GM18502 (cell line): Measurements from ENCODE around the gene FRMD3.
"Not testable (repeated sequence)": the region's sequence is repeated elsewhere in the genome, so short reads cannot be mapped to it uniquely, and the experiment has no call there.

Source experiments
- ATAC-seq: cut with Tn5 transposase; IDR thresholded peaks from one replicate; pipeline ENCODE4 v1.9.1; 2021; ENCODE audit warnings: mild to moderate bottlenecking; ENCODE audit not compliant: unreplicated experiment, poor library complexity

Gene FRMD3

DNA sequence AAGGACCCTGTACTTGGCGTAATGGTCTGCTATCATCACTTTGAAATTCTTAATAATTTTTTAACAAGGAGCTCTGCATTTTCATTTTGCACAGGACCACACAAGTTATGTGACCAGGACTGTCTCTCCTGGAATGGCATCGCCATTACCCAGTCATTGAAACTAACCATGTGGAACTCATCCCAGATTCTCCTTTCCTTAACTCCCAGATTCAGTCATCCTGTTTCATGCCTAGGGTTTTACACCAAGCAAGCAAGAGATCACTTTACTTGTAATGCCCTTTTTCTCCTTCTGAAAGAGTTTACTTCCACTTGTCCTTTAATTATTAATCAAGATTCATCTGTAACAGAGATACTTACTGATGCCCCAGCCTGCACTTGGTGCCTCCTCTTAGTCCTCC, 12.0 kb downstream of the FRMD3 start:
- ATAC-seq: no peak

DNA sequence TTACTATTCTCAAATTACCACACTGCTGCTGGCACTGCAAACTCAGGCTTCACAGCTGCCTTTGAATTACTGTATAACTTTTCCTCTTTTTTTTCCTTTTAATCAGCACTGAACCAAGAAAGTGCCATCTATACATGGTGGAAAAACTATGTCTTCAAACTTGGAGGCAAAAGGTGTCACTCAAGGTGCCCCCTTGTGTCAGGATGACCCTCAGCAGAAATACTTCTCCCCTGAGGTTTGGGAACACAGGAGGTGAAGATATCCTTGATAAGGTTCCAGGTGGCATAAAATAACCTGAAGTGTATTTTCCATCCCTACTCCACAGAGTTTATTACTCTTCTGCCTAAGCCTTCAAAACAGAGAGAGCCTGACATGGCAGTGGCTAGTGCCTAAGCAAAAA, 14.5 kb downstream of the FRMD3 start:
- no peak for ATAC-seq

DNA sequence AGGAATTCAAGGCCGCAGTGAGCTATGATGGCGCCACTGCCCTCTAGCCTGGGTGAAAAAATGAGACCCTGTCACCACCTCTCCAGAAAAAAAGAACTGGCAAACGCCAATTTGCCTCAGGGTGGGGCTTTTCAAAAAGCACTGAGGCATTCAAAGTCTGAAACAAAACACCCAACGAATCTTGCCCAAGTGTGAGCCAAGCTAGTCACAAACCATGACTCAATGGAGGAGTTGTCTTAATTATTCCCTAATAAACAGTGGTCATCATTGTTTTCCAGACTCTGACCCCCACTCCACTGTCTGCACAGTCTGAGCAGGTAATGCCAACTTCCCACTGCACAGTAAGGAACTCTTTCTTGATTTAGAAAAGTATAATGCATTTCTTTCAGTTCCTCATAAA, 16.8 kb downstream of the FRMD3 start:
- ATAC-seq: no peak

DNA sequence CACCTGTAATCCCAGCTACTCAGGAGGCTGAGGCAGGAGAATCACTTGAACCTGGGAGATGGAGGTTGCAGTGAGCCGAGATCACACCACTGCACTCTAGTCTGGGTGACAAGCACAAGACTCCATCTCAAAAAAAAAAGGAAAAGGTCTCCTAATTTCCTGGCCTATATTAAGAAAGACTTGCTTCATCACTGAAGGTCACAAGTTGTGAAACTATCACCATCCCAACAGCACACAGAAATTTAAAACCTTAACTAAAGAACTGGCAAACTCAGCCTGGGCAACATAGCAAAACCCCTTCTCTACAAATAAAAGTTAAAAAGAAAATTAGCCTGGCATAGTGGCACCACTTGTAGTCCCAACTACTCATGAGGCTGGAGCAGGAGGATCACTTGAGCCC, 17.2 kb downstream of the FRMD3 start:
- ATAC-seq: no peak

DNA sequence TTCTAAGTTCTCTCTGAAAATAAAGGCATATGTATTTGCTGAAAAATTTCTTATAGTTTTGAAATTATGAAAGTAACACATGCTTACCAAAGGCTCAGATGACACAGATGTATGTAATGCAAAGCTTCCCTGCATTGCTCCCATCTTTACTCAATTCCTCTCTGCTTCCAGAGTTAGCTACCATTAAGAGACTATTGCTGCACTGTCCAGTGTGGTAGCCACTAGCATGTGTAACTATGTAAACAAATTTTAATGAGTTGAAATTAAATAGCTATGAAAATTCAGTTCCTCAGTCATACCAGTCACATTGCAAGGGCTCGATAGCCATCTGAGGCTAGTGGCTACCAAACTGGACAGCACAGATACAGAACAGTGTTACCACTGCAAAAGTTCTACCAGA, 17.9 kb downstream of the FRMD3 start:
- ATAC-seq: no peak

DNA sequence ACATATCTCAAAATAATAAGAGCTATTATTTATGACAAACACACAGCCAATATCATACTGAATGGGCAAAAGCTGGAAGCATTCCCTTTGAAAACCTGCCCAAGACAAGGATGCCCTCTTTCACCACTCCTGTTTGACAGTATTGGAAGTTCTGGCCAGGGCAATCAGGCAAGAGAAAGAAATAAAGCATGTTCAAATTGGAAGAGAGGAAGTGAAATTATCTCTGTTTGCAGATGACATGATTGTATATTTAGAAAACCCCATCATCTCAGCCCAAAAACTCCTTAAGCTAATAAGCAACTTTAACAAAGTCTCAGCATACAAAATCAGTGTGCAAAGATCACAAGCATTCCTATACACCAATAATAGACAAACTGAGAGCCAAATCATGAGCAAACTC, 20.2 kb downstream of the FRMD3 start:
- ATAC-seq: not testable (repeated sequence)

DNA sequence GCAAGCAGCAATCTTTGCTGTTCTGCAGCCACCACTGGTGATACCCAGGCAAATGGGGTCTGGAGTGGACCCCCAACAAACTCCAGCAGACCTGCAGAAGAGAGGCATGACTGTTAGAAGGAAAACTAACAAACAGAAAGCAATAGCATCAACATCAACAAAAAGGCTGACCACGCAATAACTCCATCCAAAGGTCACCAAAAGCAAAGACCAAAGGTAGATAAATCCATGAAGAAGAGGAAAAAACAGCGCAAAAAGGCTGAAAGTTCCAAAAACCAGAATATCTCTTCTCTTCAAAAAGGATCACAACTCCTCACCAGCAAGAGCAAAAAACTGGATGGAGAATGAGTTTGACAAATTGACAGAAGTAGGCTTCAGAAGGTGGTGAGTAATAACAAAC, 23.4 kb downstream of the FRMD3 start:
- ATAC-seq: no peak

DNA sequence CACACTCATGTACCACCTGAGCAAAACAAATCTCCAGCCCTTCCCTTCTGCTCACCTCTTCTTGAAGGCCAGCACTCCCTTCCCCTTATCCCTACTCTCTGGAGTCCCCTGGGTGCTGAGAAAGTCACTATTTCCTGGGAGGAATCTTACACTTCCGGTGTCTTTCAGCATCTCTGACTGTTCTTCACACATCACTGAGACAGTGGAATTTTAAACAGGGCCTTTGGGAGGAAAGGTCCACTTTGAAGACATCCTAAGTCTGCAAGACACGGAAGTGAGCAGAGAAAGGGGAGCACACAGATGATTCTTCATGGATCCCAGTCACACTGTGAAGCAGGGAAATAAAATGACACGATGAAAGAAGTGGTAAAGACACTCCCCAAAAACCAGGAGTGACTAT, 25.6 kb downstream of the FRMD3 start:
- no peak for ATAC-seq

DNA sequence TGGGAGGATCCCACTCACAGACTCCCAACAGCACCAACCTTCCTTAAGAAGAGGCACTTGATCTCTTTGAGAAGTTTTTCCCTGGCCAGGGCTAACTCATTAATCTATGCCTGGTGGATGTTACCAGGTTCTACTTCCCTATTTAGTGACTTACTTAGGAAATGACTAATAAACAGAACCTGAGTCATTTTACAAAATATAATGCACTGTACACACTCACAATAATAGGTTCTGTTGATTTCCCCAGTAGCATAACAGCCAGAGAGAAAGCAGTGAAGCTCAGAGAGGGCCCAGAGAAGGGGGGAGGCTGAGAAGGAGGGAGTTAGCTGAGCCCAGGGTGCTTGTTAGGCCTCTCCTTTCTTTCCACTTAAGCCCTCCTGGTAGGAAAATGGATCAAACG, 27.1 kb downstream of the FRMD3 start:
- ATAC-seq: peak; percentile 99

DNA sequence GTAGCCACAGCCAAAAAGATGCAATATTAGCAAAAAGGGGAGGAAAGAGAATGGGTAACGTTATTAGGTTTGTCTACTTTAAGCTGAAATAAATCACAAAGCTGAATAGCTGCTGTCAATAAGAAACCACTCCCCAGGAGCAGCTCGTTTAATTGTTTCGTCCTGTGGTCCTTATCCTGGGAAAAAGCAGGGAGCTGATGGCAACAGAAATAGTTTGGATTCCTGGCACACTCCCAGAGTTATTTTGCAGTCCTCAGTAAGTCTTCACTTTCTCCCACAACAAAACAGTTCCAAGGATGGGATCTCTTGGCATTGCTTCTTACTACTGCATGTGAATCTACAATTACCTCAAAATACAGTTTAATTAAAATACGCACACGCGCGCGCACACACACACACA, 28.8 kb downstream of the FRMD3 start:
- no peak for ATAC-seq

DNA sequence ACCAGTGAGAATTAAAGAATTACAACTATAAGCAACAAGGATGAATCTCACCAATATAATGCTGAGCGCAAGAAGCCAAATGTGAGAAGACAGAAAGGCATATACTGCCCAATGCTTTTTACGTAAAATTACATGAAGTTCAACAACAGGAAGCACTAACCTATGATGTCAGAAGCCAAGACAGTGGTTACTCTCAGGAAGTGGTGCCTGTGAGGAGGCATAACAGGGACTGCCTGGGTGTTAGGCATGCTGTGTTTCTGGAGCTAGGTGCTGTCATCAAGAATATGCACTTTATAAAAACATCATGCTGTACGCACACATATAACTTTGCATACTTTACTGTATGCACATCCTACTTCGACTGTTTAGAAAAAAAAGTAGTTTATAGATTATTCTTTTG, 30.1 kb downstream of the FRMD3 start:
- no peak for ATAC-seq

DNA sequence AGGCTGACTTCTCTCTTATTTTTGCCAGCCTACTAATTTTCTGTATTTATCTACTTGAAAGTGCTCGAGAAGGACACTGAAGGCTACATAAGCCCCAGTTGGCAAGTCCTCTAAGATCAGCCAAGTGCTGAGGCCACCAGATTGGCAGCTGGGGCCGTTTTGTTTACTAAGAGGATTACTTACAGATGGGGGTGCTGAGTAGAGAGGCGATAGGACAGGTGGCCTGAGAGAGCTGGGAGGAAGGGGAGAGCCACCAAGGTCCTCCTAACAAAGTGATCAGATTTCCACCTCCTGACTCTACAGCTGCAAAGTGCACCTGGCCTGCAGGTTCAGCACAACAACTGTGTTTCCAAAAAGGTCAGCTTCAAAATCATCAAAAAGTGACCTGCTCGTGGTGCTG, 32.9 kb downstream of the FRMD3 start:
- ATAC-seq: no peak

DNA sequence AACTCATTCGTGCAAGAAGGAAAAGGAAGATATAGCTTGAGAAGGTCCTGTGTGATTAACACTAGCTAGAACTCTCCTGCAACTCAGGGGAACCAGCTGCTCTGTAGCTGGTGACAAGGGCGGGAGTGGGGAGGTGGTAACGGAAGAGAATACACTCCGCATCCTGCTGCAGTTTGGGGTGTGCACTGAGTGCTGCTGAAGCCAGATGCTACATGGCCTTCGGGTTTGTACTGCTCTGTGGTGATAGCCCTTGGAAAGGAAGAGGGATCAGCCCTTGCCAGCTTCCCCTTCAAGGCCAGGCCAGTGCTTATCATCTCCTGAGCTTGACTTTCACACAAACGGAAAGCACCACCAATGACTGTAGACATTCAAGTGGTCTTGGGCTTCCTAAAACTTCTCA, 34.3 kb downstream of the FRMD3 start:
- ATAC-seq: no peak

DNA sequence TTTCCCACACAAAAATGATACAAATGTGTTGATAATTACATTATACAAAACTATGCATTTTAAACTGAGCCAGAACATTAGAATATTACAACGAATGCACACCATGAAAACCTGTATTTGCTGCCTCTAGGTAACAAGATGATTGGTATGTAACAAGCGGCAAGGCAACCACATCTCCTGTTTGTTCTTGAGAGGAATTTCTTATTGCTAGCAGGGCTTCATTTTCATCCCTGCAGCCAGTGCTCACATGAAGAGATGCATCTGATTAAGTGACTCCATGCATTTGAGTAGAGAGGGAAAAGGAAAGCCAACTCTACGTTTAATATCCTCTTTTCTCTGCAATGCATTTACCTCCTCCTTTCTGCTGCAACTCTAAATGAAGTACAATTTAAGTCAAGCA, 36.6 kb downstream of the FRMD3 start:
- no peak for ATAC-seq

DNA sequence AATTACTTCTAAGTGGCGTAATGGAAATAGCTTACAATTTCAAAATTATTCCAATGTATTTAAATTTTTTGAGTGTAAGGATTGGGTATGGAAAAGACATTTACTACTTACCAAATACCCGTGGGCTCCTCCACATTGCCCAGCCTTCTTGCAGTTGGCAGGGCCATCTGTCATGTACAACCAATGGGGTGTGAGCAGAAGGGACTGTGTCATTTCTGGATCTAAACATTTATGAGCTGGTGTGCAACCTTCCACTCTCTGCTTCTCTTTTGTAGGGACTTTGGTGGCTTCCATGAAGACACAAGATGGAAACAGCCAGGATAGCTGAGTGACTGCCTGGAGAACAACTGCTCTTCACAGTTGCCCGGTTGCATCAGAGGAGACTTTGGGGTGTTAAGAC, 40.8 kb downstream of the FRMD3 start:
- ATAC-seq: no peak

DNA sequence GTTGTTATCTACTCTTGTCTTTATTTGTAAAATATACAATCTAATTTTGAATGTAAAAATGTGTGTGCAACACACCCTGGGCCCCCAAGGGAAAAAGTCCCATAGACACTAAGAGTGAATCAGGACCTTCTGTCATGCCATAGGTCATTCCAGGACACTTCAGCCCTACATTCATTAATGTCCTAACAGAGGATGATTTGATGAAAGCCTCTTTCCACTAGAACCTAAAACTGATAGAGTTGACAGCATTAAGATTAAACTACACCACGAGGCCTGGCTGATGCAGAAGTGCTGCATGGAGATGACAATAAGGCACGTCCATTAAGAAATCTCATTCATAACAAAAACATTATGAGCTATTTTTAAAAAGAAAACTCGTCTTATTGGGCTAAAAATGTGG, 46.2 kb downstream of the FRMD3 start:
- ATAC-seq: no peak

DNA sequence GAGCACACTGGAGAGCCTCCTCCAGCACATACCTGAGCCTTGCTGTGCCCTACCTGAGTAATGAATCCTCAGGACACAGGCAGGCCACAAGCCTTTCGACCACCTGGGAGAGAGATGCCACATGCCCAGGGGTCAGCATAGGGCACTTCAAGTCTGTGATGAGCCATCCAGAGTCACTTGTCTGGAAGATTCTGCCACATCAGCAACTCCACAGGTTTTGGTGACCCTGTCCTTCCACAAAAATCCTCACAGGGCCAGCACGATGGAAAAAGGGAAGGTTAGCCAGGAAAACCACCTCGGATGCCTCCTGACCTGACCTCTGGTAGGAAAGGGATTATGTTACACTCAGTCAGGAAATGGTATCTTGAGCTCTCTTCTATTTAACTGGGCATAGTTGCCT, 46.8 kb downstream of the FRMD3 start:
- ATAC-seq: no peak

DNA sequence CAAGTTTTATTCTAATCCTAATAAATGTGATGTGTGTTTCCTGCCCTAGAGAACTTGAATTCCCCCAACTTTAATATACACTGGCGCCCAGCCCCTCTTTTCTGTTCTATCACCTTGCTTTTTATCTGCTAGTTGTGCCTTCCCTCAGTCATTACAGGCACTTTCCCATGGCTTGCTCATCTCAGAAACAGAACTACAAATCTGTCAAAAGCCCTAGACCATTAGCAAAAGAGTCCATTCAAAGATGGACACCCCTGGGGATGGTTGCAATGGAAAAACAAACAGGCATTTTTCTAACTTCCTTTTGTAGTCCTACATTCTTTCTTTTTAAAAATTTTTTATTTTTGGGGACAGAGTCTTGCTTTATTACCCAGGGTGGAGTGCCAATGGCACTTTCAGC, 48.2 kb downstream of the FRMD3 start:
- ATAC-seq: no peak

DNA sequence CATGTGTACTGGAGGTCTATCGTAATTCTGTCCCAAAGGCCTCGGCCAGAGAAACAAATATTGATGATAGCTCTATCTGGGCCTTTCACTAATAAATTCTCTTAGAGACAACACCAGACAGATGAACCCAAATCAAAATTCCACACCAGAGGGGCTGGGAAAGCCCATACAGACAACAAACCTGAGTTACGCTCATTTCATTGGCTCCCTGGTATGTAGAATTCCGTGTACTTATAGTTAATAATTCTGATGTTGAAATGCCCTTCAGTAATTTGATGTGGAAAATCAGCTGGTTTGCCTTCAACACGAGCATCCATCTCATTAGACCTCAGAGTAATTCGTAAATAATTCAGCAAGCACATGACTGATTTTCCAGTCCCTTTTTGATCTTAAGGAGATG, 53.2 kb downstream of the FRMD3 start:
- ATAC-seq: no peak

DNA sequence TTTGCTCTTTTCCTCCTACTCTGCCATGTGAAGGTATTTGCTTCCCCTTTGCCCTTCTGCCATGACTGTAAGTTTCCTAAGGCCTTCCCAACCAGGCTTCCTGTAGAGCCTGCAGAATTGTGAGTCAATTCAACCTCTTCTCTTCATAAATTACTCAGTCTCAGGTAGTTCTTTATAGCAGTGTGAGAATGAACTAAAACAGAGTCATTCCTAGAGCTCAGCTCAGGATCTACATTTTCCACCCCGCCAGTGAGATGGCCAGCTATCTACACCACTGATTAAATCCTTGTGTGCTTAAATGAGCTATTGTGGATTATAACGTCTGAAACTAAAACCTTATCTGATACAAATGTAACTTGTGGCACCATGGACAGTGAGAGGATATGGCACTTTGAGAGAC, 55.0 kb downstream of the FRMD3 start:
- ATAC-seq: no peak

DNA sequence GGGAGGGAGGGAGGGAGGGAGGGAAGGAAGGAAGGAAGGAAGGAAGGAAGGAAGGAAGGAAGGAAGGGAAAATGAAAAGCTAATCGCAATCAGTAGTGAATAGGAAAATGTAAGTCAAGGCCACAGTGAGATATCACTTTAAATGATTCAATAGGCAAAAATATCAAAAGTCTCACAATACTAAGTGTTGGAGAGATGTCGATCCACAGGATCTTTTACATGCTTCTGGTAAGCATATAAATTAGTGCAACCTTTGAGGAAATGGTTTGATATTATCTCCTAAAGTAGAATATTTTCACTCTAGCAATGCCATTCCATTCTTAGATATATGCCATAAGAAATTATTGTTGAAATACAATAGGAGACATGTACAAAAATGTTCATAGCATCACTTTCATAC, 58.4 kb downstream of the FRMD3 start:
- no peak for ATAC-seq

DNA sequence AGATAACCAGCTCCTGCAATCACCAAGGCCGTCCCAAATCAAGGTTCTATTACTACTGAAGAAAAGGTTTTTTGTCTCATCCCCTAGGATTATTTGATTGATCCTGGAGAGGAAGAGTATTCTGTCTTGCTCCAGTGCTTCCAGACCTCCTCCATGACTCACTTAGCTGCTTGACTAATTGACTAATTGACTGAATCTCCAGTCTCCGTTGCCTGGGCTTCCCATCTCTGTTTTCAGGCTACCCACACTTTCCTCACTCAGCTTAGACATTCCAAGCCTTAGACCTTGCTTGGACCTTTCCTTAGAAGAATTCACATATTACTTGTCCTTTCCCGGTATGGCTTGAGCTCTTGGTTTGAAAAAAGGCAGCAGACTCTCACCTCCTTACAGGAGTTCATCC, 60.6 kb downstream of the FRMD3 start:
- no peak for ATAC-seq

DNA sequence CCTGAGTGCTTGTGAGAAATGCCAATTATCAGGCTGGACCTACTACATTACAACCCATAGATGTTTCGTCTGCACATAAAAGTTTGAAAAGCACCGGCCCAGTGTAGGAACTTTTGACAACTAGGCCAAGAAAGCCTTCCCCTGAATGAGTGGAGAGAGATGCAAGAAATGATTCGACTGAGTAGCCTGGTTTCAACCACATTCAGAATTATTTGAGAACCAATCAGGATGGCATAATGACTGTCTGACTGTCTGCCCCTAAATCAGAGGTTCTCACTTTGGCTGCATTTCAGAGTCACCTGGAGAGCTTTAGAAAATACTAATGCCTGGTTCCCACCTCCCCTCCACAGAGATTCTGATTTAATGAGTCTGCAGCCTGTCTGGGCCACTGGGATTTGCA, 61.1 kb downstream of the FRMD3 start:
- ATAC-seq: no peak

DNA sequence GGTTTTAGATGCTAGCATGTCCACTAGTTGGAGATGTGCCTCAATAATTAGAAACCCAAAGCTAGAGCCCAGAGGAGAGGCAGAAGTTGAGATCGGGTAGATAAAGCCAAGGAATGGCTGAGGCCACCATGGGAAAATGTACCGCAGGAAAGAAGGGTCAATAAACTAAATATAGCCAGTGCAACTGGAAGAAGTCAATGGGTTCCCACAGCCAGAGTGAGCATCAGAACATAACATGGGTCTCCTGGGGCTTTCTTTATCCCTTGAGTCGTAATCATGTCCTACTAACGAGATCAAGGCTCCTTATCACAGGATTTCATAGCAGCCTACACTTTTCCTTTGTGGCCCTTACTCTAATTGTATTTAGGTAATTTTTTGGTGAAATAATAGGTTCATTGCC, 61.7 kb downstream of the FRMD3 start:
- no peak for ATAC-seq
